GM18519 (cell line): Measurements from ENCODE around the gene CCDC88A.
"Not testable (repeated sequence)": the region's sequence is repeated elsewhere in the genome, so short reads cannot be mapped to it uniquely, and the experiment has no call there.

Experiments
- ATAC-seq: cut with Tn5 transposase; IDR thresholded peaks from one replicate; pipeline ENCODE4 v1.9.1; 2021; ENCODE audit warnings: mild to moderate bottlenecking, moderate library complexity; ENCODE audit not compliant: unreplicated experiment, low FRiP score

Gene CCDC88A

DNA sequence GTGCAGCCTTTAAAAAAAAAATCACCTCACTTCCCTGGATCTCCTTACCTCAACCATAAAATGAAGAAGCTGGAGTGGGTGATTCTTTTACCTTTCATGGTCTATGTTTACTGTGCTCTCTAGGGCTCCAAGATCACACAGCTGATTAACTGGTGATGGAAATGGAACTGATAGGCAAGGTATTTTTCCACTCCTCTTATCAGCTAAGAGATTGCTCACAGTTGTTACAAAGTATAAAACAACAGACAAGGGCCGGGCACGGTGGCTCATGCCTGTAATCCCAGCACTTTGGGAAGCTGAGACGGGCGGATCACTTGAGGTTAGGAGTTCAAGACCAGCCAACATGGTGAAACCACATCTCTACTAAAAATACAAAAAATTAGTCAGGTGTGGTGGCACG is 172.6 kb downstream of the CCDC88A start:
- ATAC-seq: no peak

DNA sequence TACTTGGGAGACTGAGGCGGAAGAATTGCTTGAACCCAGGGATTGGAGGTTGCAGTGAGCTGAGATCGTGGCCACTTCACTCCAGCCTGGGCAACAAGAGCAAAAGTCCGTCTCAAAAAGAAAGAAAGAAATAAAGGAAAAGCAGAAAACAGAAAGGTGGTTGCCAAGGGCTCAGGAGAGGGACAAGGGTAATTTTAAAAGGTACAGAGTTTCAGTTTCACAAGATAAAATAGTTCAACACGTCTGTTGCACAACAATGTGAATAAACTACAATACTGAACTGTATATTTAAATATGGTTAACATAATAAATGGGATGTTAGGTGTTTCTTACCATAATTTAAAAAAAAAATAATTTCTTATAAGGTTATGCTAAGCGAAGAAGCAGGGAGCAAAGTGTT is 174.2 kb downstream of the CCDC88A start:
- ATAC-seq: no peak

DNA sequence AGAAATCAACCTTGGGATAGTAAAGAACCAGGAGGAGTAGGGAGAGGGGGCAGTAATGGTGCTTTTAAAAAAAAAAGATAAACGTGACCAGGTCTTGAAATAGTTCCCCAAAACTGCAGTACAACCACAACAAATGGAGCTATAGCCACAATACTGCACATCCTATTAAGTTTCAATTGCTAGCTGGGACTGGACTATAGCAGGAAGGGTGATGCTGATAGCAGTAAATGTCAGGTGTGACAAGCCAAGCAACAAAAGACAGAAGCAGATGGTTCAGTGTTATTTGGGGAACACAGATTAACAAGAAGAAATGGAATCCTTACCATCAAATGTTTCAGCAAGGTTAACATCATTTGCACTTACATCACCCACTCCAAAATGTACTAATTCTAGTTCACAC is 177.0 kb downstream of the CCDC88A start:
- ATAC-seq: no peak

DNA sequence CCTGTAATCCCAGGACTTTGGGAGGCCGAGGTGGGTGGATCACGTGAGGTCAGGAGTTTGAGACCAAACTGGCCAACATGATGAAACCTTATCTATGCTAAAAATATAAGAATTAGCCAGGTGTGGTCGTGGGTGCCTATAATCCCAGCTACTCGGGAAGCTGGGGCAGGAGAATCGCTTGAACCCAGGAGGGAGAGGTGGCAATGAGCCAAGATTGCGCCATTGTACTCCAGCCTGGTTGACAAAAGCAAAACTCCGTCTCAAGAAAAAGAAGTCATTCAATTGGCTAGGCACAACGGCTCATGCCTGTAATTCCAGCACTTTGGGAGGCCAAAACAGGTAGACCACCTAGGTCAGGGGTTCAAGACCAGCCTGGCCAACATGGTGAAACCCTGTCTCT is 178.1 kb downstream of the CCDC88A start:
- ATAC-seq: not testable (repeated sequence)

DNA sequence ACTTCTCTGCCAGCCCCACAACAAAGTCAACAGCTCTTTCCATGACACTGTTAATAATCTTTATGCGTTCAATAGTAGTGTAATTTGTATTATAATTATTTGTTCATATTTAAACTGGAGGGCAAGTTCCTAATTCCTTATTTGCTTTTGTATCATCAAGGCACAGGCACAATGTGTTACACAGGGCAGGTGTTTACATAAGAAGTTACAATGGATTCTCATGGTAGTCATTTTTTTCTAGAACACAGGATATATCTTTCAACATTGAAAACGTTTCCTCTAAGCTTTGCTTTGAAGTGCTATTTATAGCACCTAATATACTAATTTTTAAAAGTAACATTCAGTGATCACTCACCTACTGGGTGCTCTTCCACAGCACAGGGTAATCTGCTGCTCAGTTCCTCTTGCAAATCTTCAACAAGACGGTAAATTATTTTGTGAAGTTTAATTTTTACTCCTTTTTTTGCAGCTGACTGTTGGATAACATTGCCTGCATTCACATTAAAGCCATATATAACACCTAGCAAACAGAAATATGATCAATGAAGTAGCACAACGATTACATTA is 179.9 kb downstream of the CCDC88A start:
- no peak for ATAC-seq
